ENCODE data around the gene TCFL5.
A peak's percentile ranks its signal among the peaks of the same experiment; 100 is the strongest.

Gene TCFL5

GRCh38 chr20:62808211-62808865 is 53.3 kb downstream of the TCFL5 start:
- peak; percentile 79 for DNase-seq

GRCh38 chr20:62807444-62808210 is 54.0 kb downstream of the TCFL5 start:
- DNase-seq = no peak

GRCh38 chr20:62806383-62807050 is 55.1 kb downstream of the TCFL5 start:
- no peak for DNase-seq

GRCh38 chr20:62805711-62806382 is 55.8 kb downstream of the TCFL5 start:
- DNase-seq = no peak

- DNase-seq = peak; percentile 40
These were observed 56.4 kb downstream of the TCFL5 start for GRCh38 chr20:62805155-62805710.

- peak; percentile 64 for DNase-seq
These were observed 56.9 kb downstream of the TCFL5 start, which contains the start of gene OGFR for GRCh38 chr20:62804627-62805154. OGFR (plus strand) TSS chr20:62804835; CDS start chr20:62804860, 25 bp downstream.

GRCh38 chr20:62804021-62804626 is 57.5 kb downstream of the TCFL5 start:
- no peak for DNase-seq

GRCh38 chr20:62802026-62802712 is 59.5 kb downstream of the TCFL5 start:
- no peak for DNase-seq

- no peak for DNase-seq
These were observed 60.2 kb downstream of the TCFL5 start for GRCh38 chr20:62801284-62802010.

- no peak for DNase-seq
These were observed 61.0 kb downstream of the TCFL5 start for GRCh38 chr20:62800314-62801259.

- DNase-seq = no peak
These were observed 61.7 kb downstream of the TCFL5 start for GRCh38 chr20:62799873-62800272.

- DNase-seq = no peak
These were observed 62.2 kb downstream of the TCFL5 start for GRCh38 chr20:62799459-62799858.

- no peak for DNase-seq
These were observed 62.6 kb downstream of the TCFL5 start for GRCh38 chr20:62799036-62799435.

- no peak for DNase-seq
These were observed 63.7 kb downstream of the TCFL5 start for GRCh38 chr20:62797671-62798532.

- DNase-seq = no peak
These were observed 64.7 kb downstream of the TCFL5 start for GRCh38 chr20:62796699-62797491.

GRCh38 chr20:62795023-62795761 is 66.4 kb downstream of the TCFL5 start:
- DNase-seq = peak; percentile 69
